Sigmoid colon (tissue), 7 donors: ENCODE data around the gene PSPH. TPM values are rescaled to one million over a fixed set of nuclear protein-coding genes. Genes with fewer than 3 reads are reported as not detected.
"Not testable (repeated sequence)": the region's sequence is repeated elsewhere in the genome, so short reads cannot be mapped to it uniquely, and the experiment has no call there.

Experiments used
- DNase-seq: peaks from one replicate; pipeline ENCODE4 v3.0.0-alpha.2; 2019
- H3K27ac ChIP-seq, 4 donors: fragments of 200-600 bp; sonication (generic); one replicate each; pipeline ENCODE4 v1.5.1; 2016 to 2019; ENCODE audit warnings: mild to moderate bottlenecking in 1 of 4
- H3K27me3 ChIP-seq, 3 donors: fragments of 200-600 bp; sonication (generic); one replicate each; pipeline ENCODE4 v1.5.1; 2019; ENCODE audit warnings: mild to moderate bottlenecking in 1 of 3
- H3K36me3 ChIP-seq, 4 donors: fragments of 200-600 bp; sonication (generic); one replicate each; pipeline ENCODE4 v1.5.1; 2016 to 2019
- H3K4me1 ChIP-seq, 4 donors: fragments of 200-600 bp; sonication (generic); one replicate each; pipeline ENCODE4 v1.5.1; 2017 to 2019
- H3K4me3 ChIP-seq, 4 donors: fragments of 200-600 bp; sonication (generic); one replicate each; pipeline ENCODE4 v1.5.1; 2017 to 2019; ENCODE audit warnings: mild to moderate bottlenecking in 2 of 4, moderate library complexity in 1 of 4
- H3K9me3 ChIP-seq, 4 donors: fragments of 200-600 bp in 3 of 4; sonication (generic) in 3 of 4; one replicate each; pipeline versions ENCODE4 v1.5.1 to v1.6.1; 2013 to 2019
- EP300 ChIP-seq, 4 donors: sonication (generic); formaldehyde crosslinking; IDR thresholded peaks; one replicate each; pipeline ENCODE4 v1.6.1; 2017; ENCODE audit warnings: antibody characterized with exemption in 4 of 4
- POLR2A ChIP-seq, 2 donors: fragments of 450-650 bp; IDR thresholded peaks; one replicate each; pipeline ENCODE4 v1.6.1; 2016; ENCODE audit warnings: antibody characterized with exemption in 2 of 2, mild to moderate bottlenecking in 2 of 2, moderate library complexity in 2 of 2
- POLR2AphosphoS5 ChIP-seq, 4 donors: sonication (generic); formaldehyde crosslinking; IDR thresholded peaks; one replicate each; pipeline ENCODE4 v1.6.1; 2017; ENCODE audit warnings: antibody characterized with exemption in 4 of 4
- WGBS, 2 donors: extraction: QIAGEN DNeasy Blood & Tissue Kit; methylation state at CpG; one replicate each; pipeline ENCODE4 v1.1.7; 2013; 5-methylcytosine and 5-hydroxymethylcytosine counted together
- intact Hi-C: fragments of 100-400 bp; cut with DNase I; formaldehyde crosslinking; loops from one replicate; pipeline ENCODE4 v1.15.1; 2023
- polyA plus RNA-seq, 3 donors: library from polyadenylated mRNA; stranded (reverse); fragments of 200-250 nt; gene quantifications; one replicate each; pipeline ENCODE4 v1.2.3, GENCODE V29; 2013
- total RNA-seq, 4 donors: library from RNA; depleted of rRNA; stranded (reverse); fragments of >200 nt; gene quantifications; one replicate each; pipeline ENCODE4 v1.1.0, GENCODE V29; 2016
- TF ChIP-seq, protein P1 (sequence below), 4 experiments: fragments of 450-650 bp in 3 of 4; fragments of 200-600 bp in 1 of 4; IDR thresholded peaks; one replicate each; pipeline ENCODE4 v1.5.1; 2016 to 2019; ENCODE audit warnings: antibody characterized with exemption in 4 of 4, mild to moderate bottlenecking in 3 of 4, moderate library complexity in 2 of 4
- donor health status: healthy with polysubstance abuse.
- donor health status: Bipolar disorder and iron deficiency.
- donor health status: healthy.

Gene PSPH
- 10 to 100 TPM in 2 of 4 donors, 1 to 10 TPM in 2; 7.2 to 18.8 (median 9.9) TPM for total RNA-seq
- 10 to 100 TPM in 1 of 3 donors, 1 to 10 TPM in 2; 7.2 to 15.1 (median 7.2) TPM for polyA plus RNA-seq

DNA sequence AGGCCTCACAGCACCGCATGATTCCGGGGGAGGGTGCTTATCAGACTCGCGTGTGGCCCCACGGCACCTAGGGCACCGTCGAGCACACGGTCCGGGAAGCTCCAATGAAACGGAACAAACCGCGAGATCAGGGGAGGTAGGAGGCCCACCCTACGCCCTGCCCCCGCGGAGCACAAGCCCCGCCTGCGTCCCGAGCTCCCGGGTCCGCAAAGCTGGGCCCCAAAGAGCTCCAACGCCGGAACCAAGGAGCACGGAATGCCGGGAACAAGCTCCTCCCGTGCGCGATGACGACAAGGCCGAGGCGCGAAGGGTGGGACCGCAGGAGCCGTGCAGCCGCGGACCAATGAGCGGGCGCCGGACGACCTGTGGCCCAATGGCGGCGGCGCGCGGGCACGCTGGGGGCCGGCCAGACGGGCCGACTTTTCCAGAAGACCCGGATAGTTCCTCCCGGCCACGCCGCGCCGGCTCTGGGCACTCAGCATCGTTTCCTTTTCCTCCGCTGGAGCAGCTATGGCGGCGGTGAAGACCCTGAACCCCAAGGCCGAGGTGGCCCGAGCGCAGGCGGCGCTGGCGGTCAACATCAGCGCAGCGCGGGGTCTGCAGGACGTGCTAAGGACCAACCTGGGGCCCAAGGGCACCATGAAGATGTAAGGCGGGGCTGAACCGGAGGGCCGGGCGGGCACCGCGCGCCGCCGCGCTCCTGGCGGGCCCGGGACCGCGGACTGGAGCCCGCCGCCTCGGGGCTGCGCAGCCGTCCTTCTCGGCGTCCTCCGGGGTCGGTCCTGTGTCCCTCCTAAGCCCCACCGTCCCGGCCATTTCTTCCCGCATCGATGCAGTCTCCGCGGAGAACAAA lies at the start of gene PSPH, which contains the start of gene CCT6A:
Gene PSPH, minus strand, starts transcription at position 106 of the 853 bp plus-strand sequence. CDS start 30,232 bp downstream, outside the sequence.
Gene CCT6A, plus strand, starts transcription at position 427 of the 853 bp plus-strand sequence. Its CDS starts 84 bp downstream, at position 511.
- Histone ChIP-seq H3K4me1 (peaks cover 0 to 64% (median 51%) of the 10 kb centered on the region in 4 donors), H3K4me3 (peak within 1 kb of the TSS; percentile 60 to 92 (median 81)), H3K9me3 (no peaks in the 10 kb centered on the region), H3K36me3 (peaks cover 0 to 38% (median 22%) of the 10 kb centered on the region in 4 donors), H3K27ac (peak within 1 kb of the TSS; percentile 82 to 97 (median 90)), H3K27me3 (no peaks in the 10 kb centered on the region)
- TF ChIP-seq, protein P1, sequence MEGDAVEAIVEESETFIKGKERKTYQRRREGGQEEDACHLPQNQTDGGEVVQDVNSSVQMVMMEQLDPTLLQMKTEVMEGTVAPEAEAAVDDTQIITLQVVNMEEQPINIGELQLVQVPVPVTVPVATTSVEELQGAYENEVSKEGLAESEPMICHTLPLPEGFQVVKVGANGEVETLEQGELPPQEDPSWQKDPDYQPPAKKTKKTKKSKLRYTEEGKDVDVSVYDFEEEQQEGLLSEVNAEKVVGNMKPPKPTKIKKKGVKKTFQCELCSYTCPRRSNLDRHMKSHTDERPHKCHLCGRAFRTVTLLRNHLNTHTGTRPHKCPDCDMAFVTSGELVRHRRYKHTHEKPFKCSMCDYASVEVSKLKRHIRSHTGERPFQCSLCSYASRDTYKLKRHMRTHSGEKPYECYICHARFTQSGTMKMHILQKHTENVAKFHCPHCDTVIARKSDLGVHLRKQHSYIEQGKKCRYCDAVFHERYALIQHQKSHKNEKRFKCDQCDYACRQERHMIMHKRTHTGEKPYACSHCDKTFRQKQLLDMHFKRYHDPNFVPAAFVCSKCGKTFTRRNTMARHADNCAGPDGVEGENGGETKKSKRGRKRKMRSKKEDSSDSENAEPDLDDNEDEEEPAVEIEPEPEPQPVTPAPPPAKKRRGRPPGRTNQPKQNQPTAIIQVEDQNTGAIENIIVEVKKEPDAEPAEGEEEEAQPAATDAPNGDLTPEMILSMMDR (IDR thresholded peaks at IDR 0.05) = no peak
- TF ChIP-seq POLR2A (IDR thresholded peaks at IDR 0.05) (peak in 1 of 2 donors; percentile 77), EP300 (IDR thresholded peaks at IDR 0.05) (peak in 1 of 4 donors; percentile 53), POLR2AphosphoS5 (IDR thresholded peaks at IDR 0.05) (peak; percentile 88 to 96 (median 95))
- WGBS, 2 donors = 0 to 1% methylated on average over 97 of the region's 97 CpGs
- DNase-seq = peak; percentile 99
- intact Hi-C loops = loop anchor here (5.0 to 10.0 kb wide), 3 partner anchors 84 to 687 kb away; partner anchors contain the start of genes LANCL2 and ZNF713

DNA sequence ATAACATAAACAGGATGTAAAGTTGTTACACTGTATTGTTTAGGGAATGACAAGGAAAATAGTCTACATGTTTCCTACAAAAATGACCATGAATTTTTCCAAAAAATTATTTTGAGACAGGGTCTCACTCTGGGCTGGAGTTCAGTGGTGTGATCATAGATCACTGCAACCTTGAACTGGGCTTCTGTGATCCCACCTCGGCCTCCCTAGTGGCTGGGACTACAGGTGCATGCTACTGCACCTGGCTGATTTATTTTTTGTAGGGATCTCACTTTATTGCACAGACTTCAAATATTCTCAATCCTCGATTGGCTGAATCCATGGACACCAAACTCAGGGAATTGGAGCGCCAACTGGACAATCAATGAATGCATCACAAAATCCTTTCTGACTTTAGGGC lies 48.4 kb upstream of the PSPH start:
- H3K4me3 ChIP-seq = no peak overlapping the region
- no peaks in the 10 kb centered on the region for H3K9me3 ChIP-seq
- no peak overlapping the region for H3K27ac ChIP-seq
- DNase-seq = no peak
- H3K27me3 ChIP-seq = no peaks in the 10 kb centered on the region
- intact Hi-C loops = no loop called here
- WGBS, 2 donors = 86 to 93% methylated on average over 3 of the region's 3 CpGs
- H3K36me3 ChIP-seq = peaks cover 31 to 60% (median 40%) of the 10 kb centered on the region in 4 donors
- TF ChIP-seq POLR2A (IDR thresholded peaks at IDR 0.05) (no peak), EP300 (IDR thresholded peaks at IDR 0.05) (no peak), POLR2AphosphoS5 (IDR thresholded peaks at IDR 0.05) (no peak)
- TF ChIP-seq, protein P1 (IDR thresholded peaks at IDR 0.05) = no peak
- H3K4me1 ChIP-seq = peaks cover 0 to 21% (median 3%) of the 10 kb centered on the region in 4 donors

DNA sequence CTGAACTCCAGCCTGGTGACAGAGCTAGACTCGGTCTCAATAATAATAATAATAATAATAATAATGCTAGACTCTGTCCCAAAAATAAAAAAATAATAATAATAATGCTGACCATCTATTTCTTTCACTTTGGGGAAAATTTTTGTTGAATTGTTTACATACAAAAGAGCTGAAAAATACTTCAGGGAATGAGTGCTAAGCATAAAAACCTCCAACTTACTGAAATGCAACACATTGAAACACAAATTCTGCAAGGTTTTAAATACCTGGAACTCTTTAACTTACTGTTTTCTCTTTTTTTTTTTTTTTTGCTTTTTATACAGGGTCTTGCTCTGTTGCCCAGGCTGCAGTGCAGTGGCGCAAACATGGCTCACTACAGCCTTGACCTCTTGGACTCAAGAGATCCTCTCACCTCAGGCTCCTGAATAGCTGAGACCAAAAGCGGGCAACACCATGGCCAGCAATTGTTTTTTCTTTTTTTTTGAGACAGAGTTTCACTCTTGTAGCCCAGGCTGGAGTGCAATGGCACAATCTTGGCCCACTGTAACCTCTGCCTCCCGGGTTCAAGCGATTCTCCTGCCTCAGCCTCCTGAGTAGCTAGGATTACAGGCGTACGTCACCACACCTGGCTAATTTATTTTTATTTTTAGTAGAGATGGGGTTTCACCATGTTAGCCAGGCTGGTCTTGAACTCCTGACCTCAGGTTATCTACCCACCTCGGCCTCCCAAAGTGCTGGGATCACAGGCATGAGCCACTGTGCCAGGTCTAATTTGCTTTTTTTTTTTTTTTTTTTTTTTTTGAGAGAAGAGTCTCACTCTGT lies 47.2 kb upstream of the PSPH start:
- Histone ChIP-seq H3K4me1 (peaks cover 0 to 12% (median 3%) of the 10 kb centered on the region in 4 donors), H3K36me3 (peaks cover 22 to 49% (median 36%) of the 10 kb centered on the region in 4 donors)
- DNase-seq = peak; percentile 25
- H3K4me3 ChIP-seq, H3K9me3 ChIP-seq, H3K27me3 ChIP-seq, H3K27ac ChIP-seq, intact Hi-C loops: not testable (repeated sequence)
- 95 to 98% methylated on average over 8 of the region's 8 CpGs for WGBS, 2 donors

DNA sequence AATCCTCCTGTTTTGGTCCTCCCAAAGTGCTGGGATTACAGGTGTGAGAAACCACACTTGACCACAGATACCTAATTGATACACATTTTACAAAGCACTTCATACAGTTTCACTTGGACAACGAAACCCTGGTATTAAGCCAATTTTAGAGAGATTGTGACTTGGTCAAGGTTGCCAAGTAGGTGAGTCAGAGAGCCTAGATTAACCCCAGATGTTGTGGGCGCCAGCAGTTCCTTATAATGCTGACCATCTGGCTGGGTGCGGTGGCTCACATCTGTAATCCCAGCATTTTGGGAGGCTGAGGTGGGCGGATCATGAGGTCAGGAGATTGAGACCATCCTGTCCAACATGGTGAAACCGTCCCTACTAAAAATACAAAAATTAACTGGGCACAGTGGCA lies 46.5 kb upstream of the PSPH start:
- H3K4me3 ChIP-seq = no peak overlapping the region
- peak overlapping the region in 1 of 4 donors; percentile 43 for H3K27ac ChIP-seq
- H3K4me1 ChIP-seq = peaks cover 0 to 19% (median 10%) of the 10 kb centered on the region in 4 donors
- no peaks in the 10 kb centered on the region for H3K9me3 ChIP-seq
- peak; percentile 79 for DNase-seq
- no peaks in the 10 kb centered on the region for H3K27me3 ChIP-seq
- WGBS, 2 donors = 71 to 74% methylated on average over 5 of the region's 5 CpGs
- intact Hi-C loops = no loop called here
- TF ChIP-seq POLR2AphosphoS5 (IDR thresholded peaks at IDR 0.05) (peak in 2 of 4 donors; percentile 27 to 44), EP300 (IDR thresholded peaks at IDR 0.05) (no peak)
- peaks cover 15 to 42% (median 30%) of the 10 kb centered on the region in 4 donors for H3K36me3 ChIP-seq

DNA sequence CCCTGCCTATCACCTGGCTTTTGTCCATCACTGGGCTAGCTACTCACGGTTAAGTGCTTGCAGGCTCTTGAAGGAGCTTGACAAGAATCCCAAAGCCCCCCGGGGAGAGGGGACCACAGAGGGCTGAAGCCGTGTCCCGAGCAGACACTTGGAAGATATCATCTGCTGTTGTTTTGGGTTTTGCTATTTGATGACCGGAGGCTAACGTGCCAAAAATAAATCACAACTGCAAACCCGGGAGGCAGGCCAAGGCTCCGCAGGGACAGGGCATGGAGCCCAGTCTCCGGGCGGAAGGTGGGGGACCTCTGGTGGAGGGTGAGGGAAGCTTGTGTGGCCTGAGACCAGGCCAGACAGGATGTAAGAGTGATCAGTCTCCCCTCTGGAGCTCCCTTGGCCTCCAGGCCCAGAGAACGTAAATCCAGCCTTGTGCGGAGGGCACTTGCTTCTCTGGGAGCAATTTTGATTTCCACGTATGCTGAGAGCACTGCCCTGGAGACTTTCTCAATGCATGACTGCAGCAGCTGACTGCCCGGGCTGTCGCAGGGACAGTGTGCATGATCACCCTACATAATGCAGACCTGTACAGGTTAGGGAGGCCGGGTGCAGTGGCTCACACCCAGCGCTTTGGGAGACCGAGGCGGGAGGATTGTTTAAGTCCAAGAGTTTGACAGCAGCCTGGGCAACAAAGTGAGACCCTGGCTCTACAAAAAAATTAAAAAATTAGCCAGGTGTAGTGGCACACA lies 41.7 kb upstream of the PSPH start, which contains the start of gene PHKG1:
Gene PHKG1, minus strand, starts transcription at position 164 of the 743 bp plus-strand sequence. CDS start 4,011 bp downstream, outside the sequence.
- H3K27me3 ChIP-seq = no peaks in the 10 kb centered on the region
- WGBS, 2 donors = 39 to 62% methylated on average over 19 of the region's 19 CpGs
- H3K4me1 ChIP-seq = peaks cover 0 to 42% (median 33%) of the 10 kb centered on the region in 4 donors
- DNase-seq = peak; percentile 94
- H3K36me3 ChIP-seq = peaks cover 0 to 9% (median 0%) of the 10 kb centered on the region in 4 donors
- intact Hi-C loops = loop anchor here (5.0 kb wide), 1 partner anchor 451 kb away; no protein-coding TSS in a partner anchor
- peak within 1 kb of the TSS in 3 of 4 donors; percentile 10 to 37 (median 31) for H3K4me3 ChIP-seq
- H3K9me3 ChIP-seq = no peaks in the 10 kb centered on the region
- TF ChIP-seq POLR2A (IDR thresholded peaks at IDR 0.05) = no peak
- TF ChIP-seq POLR2AphosphoS5 (IDR thresholded peaks at IDR 0.05) = peak; percentile 16 to 77 (median 58)
- TF ChIP-seq EP300 (IDR thresholded peaks at IDR 0.05) = no peak
- TF ChIP-seq, protein P1 (IDR thresholded peaks at IDR 0.05) = peak in 1 of 4 experiments; percentile 68
- peak within 1 kb of the TSS; percentile 47 to 84 (median 80) for H3K27ac ChIP-seq

DNA sequence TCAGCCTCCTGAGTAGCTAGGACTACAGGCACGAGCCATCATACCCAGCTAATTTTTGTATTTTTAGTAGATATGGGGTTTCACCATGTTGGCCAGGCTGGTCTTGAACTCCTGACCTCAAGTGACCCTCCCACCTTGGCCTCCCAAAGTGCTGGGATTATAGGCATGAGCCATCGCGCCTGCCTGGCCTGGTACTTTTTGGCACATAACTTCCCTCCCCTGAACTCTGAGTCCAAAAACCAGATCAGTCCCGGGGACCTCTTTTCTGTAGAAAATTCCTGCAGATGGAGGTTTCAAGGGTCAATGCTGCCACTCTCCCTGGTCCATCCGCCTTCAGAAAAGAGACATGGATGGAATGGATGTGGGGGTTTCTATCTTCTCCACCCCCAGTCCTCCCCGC lies 41.1 kb upstream of the PSPH start:
- Histone ChIP-seq H3K27ac (peak overlapping the region; percentile 47 to 84 (median 80)), H3K4me3 (peak overlapping the region in 3 of 4 donors; percentile 10 to 37 (median 31)), H3K36me3 (peaks cover 0 to 13% (median 0%) of the 10 kb centered on the region in 4 donors), H3K4me1 (peaks cover 0 to 36% (median 33%) of the 10 kb centered on the region in 4 donors)
- H3K27me3 ChIP-seq, H3K9me3 ChIP-seq, DNase-seq: not testable (repeated sequence)
- intact Hi-C loops = loop anchor here (5.0 kb wide), 1 partner anchor 450 kb away; no protein-coding TSS in a partner anchor
- 76% methylated on average over 6 of the region's 6 CpGs for WGBS, 2 donors
